HG03571 (cell line): ENCODE results near the gene INCA1.

ENCODE experiments used
- ATAC-seq: cut with Tn5 transposase; IDR thresholded peaks from one replicate; pipeline ENCODE4 v1.9.1; 2021; ENCODE audit not compliant: unreplicated experiment

Gene INCA1

DNA sequence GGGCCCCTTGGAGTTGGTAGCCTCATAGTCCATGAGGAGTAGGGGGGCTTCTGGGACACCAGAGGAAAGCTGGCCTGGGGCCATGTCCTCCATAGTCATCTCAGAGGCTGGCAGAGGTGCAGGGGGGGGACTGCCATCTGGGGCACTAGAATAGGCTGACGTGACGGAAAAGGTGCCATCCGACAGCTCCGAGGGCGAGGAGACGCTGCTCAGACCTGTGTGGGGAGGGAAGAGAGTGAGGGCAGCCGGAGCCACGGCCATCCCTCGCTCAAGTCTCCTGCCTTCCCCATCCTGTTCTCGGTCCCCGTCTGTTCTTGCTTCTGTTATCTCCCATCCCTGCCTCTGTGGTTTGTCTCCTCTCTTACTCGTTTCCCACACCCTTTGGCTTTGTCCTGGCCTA is 25.0 kb downstream of the INCA1 start:
- ATAC-seq = no peak

DNA sequence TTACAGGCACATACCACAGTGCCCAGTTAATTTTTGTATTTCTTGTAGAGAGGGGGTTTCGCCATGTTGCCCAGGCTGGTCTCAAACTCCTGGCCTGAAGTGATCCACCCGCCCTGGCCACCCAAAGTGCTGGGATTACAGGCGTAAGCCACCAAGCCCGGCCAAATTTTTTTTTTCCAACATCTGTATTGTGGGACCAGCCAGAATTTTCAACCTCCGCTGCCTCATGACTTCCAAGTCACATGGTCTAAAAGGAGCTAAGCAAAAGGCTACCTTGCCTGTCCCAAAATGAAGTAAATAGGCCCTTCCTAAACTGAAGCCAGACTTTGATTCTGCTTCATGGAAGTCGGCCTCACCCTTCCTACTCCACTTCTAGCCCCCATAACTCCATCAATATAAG is 25.5 kb downstream of the INCA1 start:
- ATAC-seq = no peak

DNA sequence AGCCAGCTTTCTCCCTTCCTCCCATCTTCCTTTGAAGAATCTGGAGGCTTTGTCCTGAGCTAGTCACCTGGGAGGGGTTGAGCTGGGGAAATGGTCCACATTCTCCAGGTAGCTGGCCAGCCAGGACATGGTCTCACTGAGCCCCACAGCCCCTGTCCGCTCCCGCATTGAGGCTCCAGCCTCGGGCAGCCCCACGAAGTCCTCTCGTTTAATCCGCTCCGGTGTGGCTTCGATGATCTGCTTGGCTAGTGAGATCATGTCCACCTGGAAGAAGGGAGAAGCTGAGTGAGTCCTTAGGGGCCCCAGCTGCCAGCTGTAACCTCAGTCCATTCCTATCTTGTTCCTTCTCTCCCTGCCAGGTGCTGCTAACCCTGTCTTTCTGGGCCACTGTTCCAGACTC is 27.0 kb downstream of the INCA1 start:
- no peak for ATAC-seq

DNA sequence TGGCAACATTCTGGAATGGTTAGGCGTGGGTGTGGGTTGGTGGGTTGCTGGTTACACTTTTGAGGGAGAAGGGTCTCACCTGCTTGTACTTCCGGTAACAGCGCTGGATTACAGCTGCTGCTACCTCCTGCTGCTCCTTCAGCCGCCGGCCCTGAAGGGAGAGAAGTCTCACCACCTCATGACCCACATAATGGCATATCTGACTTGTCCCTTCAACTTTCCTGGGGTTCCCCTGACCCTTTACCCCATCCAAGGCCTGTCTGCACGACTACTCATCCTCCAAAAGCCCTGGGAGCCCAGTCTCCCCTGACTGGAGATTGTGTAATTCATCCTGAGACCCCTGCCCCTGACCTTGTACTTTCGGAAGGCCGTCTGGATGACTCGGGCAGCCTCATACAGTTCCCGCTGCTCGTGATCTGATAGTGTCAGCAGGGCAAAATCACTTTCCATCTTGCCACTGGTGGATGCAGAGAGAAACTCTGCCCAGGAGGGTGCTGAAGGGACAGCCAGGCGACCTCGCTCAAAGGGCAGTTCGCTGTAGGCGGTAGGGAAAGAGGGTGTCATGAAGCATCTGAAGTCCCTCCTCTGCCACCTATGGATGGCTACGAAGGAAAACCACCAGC is 27.7 kb downstream of the INCA1 start:
- no peak for ATAC-seq

DNA sequence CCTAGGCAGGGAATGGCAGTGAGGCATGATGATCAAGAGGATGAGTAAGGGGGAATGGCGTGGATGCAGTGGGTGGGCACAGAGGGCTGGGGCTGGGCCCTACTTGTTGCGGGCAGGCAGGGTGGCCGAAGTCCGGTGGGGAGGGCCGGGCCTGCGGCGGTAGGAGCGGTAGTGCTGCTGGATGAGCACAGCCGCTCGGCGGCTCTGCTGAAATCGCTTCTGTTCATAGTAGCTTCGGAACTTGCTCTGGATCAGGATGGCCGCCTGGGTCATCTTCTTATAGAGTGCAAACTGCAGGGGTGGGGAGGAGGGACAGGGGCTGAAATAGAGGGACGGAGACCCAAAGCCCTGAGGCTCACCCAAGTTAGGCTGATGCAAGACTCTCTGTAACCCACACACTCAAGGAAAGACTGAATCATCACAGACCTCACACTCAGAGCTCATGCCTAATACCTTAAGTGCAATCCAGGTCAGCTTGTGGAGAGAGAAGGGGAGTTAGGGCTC is 28.2 kb downstream of the INCA1 start:
- ATAC-seq = no peak

DNA sequence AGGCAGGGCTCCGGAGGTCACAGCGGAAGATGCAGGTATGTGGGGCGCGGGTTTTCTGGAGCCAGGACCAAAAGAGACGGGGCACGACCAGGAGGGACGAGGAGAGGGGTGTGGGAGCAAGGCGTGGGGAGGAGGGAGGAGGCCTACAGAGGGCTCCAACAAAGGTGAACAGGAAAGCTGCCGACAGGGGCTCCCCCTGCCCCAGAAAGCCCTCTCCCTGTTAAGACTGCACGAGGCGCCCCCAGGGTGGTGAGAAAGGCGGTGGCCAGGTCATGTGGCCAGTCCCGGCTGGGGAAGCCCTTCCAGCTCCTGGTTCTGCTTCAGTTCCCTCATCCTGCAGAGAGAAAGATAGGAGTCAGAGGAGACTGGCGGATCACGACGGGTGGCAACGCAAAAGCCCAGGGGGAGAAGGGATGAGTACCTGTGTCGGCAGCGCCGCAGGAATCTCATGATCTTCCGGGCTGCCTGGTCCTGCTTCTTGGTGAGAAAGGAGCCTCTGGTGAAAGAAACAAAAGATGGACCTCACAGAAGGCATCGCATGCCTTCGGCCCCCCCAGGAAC is 28.8 kb downstream of the INCA1 start:
- no peak for ATAC-seq

DNA sequence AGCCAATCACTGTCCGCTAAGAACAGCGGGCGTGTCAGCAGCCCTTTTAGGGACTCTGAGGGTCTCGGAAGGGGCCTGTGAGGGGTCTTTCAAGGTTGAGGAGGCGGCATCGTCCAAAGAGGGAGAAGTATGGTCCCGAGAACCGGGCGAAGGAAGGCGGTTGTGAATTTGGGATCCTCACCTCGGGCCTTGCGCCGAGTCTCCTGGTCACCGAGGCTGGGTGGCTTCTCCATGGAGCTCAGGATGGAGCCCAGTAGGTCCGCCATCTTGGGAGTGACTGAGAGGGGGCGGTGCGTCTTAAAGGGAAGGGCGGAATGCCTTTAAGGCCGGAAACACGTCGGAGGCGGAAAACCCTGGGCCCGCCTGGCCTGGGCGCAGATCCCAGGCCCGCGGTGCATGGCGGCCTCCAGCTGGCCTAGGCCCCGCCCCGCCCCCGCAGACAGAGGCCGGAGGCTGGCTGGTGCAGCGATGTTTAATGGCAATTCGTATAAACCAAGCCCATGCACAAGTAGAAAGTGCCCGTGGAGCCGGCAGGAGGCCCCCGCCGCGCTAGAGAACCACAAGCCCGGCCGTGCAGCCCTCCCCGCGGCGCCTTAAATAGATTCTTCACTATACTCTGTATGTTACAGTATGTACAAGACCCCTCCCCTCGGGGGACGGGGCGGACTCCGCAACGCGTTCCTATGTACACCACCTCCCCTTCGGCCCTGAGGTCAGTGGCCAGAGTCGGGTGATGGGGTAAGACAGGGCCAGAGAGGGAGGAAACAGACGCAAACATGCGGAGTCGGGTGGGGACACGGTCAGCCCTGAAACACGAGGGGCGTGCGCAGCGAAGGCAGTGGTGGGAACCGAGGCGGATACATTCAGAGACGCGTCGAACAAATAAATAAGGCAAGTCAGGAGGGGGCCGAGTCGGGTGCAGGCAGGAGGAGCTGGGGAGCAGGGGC is 29.5 kb downstream of the INCA1 start, which contains the start of gene SPAG7:
Gene SPAG7 (minus strand): TSS at position 279 of the 947 bp plus-strand sequence. CDS start 13 bp downstream, at position 266.
- ATAC-seq = peak; percentile 44

DNA sequence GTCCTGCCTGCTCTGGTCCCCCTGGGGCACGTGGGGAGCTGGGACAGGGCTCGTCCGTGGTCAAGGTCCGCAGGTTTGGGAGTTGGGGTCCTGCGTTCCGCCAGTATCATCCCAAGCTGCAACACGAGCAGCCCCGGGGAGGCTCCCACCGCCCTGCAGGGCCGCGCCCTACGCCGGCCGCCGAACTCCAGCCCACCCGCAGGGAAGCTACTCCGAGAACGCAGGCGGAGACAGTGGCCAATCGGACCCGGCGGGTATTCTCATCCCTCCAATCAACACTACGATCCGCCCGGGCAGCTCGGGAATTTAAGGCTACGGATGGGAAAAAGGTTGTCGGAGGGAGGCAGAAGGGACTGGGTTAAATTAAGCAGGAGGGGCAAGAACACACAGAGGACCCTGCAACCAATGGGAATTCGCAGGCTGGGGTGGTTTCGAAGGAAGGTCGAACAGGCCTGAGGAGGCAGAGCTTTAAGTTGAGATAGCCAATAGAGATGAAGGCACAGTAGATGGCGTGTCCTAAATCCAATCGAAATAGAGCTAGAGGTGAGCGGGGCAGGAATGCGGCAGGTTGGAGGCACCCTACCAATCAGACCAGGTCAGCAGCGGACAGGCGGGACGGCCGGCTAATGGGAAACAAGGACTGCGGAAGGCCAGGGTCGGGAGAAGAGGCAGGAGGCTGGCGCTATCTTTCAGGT is 30.3 kb downstream of the INCA1 start:
- ATAC-seq = peak; percentile 81

DNA sequence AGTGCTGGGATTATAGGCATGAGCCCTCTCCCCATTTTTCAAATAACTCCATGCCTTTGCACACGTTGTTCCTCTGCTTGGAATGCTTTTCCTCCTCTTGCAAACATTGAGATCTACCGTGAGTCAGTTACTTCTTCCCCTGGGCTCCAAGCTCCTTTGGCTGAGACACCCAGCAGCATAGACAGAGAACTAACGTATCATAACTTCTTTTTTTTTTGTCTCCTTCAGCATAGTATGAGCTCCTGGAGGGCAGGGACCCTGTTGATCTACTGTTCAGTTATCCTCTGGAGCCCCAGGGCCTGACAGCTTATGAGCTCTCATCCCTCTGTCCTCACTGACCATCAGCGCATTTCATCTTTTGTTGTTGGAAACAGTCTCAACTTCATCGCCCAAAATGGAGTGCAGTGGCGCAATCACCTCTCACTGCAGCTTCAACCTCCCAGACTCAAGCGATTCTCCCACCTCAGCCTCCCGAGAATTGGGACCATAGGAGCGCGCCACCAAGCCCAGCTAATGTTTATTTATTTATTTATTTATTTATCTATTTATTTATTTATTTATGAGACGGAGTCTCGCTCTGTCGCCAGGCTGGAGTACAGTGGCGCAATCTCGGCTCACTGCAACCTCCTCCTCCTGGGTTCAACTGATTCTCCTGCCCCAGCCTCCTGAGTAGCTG is 31.9 kb downstream of the INCA1 start:
- no peak for ATAC-seq

DNA sequence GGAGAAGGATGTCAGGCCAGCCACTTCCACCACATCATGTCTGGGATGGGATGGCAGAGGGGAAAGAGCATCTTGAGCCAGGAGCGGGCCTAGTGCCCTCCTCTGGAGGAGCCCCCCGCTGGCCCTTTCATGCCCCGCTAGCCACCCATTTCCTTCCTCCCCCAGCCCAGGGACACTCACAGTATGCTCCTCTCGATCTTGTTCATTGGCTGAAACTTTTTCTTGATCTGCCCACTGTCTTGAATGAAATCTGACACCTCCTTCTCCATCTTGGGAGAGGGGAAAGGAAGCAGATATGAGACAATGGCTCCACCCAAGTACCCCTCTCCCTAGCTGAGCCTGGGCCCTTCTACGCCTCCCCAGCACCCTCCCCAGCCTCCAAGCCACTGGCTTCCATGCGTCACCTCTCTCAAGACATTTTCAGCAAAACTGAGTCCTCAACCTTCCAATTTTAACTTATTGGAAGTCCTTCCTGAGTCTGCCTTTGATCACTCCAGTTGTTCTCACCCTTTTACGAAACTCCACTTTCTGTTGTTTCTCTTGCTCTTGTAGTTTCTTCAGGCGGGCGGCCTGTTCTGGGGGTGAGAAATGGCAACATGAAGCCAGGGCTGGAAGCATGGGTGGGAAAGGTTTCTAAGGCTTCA is 36.9 kb downstream of the INCA1 start:
- no peak for ATAC-seq

DNA sequence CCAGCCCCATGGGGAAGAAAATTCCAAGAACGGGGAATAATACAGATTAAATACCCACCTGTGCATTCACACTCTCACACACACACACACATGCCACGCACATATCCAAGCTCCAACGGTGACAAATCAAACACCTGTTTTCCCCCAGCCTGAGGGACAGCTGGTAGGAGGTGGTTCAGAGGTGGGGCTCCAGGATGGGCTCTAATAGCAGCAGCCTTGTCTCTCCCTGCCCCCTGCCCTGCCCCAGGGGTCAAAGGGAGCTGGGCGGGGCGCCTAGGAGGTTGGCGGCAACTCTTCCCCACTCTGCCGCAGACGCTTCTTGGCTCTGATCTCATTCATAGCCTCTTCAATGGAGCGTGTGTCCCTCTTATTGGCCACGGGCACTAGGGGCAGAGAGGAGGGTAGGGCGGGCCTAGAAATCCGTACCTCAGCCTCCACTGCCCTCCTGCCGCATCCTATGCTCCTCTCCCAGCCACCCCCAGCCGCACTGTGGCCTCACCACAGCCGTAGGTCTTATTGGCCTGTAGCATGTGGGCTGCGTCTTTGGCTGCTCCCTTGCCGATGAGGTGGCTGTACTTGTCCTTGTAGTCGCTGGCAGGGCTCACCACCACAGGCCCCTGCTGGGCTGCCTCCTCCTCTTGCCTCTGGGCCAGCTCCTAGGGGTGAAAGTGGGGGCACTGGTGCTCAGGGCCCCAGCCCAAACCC is 37.9 kb downstream of the INCA1 start:
- ATAC-seq = no peak

DNA sequence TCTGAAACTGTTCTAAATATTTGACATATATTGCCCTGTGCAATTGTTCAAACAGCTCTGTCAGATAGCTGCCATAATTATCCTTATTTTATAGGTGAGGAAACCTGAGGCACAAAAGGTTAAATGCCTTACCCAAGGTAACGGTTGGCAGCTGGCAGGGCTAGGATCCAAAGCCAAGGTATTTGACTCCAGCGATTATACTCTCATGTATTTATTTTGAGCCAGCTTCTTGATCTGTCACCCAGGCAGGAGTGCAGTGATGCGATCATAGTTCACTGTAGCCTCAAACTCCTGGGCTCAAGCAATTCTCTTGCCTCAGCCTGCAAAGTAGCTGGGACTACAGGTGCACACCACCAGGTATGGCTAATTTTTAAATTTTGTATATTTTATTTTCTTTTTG is 39.2 kb downstream of the INCA1 start:
- ATAC-seq = no peak

DNA sequence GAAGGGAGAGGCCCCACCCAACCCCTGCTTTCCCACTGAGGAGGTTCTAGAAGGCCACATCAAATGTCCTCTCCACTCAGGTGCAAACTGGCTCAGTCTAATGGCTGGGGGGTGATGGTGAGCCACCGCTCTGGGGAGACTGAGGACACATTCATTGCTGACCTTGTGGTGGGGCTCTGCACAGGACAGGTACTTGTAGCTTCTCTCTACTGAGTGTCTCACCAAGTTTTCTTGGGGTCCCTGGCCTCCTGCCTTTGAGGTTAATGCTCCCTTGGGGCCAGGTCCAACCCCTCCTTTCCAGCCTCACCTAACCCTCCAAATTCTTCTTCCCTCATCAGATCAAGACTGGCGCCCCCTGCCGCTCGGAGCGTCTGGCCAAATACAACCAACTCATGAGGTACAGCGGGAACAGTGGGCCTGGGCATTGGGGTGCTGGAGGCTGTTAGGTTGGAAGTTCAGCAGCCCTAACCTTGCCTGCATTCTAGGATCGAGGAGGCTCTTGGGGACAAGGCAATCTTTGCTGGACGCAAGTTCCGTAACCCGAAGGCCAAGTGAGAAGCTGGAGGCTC is 40.7 kb downstream of the INCA1 start:
- no peak for ATAC-seq

DNA sequence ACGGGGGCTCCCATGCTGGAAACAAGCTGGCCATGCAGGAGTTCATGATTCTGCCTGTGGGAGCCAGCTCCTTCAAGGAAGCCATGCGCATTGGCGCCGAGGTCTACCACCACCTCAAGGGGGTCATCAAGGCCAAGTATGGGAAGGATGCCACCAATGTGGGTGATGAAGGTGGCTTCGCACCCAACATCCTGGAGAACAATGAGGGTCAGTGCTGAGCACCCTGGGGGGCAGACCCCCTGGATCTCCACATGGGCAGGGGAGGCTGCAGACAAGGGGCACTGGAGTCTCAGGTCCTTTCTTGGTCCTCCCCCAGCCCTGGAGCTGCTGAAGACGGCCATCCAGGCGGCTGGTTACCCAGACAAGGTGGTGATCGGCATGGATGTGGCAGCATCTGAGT is 42.2 kb downstream of the INCA1 start:
- ATAC-seq = no peak

DNA sequence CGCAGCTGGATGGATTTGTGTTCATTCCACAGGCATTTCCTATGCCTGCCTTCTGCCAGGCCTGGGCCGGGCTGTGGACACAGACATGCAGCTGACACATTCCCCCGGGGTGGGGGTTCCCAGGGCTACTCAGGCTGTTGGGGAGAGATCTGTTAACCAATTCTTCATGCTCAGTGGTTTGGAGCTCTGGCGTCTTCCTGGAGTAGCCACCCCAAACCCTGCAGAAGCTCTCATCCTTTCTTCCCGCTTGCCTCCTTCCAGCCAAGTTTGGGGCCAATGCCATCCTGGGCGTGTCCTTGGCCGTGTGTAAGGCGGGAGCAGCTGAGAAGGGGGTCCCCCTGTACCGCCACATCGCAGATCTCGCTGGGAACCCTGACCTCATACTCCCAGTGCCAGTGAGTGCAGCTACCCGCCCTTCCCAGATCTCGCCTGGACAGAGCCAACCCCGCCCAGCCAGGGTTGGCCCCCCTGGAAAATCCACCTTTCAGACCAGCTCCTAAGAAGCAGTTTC is 43.8 kb downstream of the INCA1 start:
- ATAC-seq = no peak

DNA sequence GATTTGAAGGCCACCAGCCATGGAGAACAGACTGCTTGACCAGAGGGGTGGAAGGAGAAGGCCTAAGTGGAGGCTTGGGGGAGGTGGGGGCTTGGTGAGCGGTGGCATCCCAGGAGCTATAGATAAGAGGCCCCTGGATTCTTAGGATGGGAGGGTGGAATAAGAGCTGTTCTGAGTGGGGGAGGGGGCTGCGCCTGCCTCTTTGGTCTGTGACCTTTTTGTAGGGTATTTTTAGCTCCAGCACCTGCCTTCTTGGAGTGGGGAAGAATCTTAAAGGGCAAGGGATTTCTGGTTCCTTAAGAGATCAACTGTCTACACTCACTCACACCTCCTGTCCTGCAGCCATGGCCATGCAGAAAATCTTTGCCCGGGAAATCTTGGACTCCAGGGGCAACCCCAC is 45.8 kb downstream of the INCA1 start:
- ATAC-seq = no peak

DNA sequence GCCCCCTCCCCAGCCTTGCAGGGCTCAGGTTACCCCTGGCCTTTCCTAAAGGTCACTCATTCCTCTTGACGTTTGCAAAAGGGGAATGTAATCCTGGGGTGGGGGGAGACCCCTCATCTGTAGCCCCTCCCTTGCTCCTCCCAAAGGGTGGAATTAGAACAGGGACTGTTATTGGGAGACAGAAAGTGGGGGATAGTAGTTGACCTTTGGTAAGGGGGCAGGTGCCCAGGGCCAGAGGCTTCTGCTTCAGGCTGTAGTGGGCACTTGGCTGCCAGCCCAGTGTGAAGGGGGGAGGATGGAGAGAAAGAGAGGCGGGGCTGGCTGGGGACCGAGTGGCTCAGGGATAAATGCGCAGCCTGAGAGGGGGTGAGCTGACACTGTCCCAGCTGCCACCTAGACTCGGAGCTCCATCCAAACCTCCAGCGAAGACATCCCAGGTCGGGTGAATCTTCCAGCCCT is 46.5 kb downstream of the INCA1 start, which contains the start of gene ENO3:
Gene ENO3 (plus strand): TSS at position 374 of the 459 bp plus-strand sequence. CDS start 711 bp downstream, outside the sequence.
- ATAC-seq = no peak

DNA sequence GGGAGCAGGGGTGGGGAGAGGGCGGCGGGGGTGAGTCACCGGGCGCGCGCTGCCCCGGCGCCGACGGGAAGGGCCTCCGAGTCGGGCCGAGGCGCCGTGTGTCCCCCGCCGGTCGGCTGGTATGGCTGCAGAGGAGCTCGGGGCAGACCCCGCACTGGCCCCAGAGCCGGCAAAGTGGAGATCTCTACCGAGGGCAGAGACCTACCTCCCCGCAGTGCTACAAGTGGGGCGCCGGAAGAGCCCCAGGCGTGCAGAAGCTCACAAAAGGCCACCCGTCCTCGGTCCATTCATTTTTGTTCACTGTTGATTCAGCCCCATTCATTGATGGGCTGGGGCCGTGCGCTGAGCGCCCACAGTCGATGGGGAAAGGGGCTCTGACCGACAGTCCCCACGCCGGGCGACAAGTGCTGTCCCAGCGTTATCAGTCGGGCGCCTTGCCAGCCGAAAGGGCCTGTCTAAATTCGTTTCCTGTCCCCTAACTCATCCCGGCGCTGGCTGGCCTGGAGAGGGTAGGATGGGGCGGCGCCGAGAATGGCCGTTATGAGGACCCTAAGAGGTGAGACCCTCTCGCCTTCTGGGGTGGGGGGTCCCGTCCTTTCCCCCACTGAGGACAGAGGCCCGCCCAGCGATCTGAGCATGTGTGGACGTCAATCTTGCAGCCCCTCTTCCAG is 47.1 kb downstream of the INCA1 start:
- ATAC-seq = no peak
